ENCODE measurements around the gene ZNF438.
"Not testable (repeated sequence)": the region's sequence is repeated elsewhere in the genome, so short reads cannot be mapped to it uniquely, and the experiment has no call there.

The ZNF438 gene

GRCh38 chr10:30939643-30940251 is 91.9 kb downstream of the ZNF438 start:
- DNase-seq (ENCODE audit: low spot score) = no peak

GRCh38 chr10:30935078-30935477 is 96.6 kb downstream of the ZNF438 start:
- DNase-seq (ENCODE audit: low spot score) = no peak

DNA sequence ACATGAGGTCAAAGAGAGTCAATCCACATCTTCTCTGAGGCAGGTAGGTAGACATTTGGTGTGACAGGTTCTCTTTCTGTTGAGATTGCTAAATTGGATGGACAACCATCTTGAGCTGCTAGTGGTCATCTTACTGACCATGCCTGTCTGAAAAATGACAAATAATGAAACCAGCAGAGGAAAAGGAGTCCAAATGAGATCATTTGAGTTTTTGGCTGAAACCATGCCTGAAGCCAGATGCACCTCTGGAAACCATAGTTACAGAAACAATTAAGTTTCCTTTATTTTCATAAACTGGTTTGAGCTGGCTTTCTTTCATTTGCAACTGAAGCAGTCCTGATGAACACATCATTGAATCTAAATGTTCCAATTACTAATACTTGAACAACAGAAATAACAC is 100.6 kb downstream of the ZNF438 start:
- no peak for DNase-seq (ENCODE audit: low spot score)

GRCh38 chr10:30929901-30930520 is 101.7 kb downstream of the ZNF438 start:
- no peak for DNase-seq (ENCODE audit: low spot score)

DNA sequence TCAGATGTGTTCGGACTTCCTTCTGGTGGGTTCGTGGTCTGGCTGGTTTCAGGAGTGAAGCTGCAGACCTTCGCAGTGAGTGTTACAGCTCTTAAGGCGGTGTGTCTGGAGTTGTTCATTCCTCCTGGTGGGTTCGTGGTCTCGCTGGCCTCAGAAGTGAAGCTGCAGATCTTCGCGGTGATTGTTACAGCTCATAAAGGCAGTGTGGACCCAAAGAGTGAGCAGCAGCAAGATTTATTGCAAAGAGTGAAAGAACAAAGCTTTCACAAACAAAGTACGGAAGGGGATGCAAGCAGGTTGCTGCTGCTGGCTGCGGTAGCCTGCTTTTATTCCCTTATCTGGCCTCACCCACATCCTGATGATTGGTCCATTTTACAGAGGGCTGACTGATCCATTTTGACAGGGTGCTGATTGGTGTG is 102.3 kb downstream of the ZNF438 start:
- DNase-seq (ENCODE audit: low spot score) = not testable (repeated sequence)

DNA sequence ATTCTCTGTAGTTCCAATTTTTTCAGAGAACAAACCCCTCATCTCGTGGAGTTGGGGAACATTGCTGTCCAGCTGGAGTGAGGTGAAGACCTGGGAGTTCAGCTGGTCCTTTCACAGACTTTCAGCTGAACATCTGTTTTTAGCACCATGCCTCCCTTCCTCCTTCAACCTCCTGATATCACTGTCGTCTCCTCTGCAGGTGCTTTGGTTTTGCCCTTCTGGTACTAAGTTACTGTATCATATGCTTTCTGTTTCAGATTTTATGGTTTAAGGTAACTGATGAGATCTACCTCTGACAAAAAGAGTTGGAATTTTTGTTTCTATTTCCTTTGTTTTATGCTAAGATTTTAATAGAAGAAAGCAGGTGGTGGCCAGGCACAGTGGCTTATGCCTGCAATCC is 102.9 kb downstream of the ZNF438 start:
- DNase-seq (ENCODE audit: low spot score) = no peak

- no peak for DNase-seq (ENCODE audit: low spot score)
Measured at GRCh38 chr10:30918651-30919050, 113.0 kb downstream of the ZNF438 start.

- DNase-seq (ENCODE audit: low spot score) = no peak
Measured at GRCh38 chr10:30917789-30918188, 113.9 kb downstream of the ZNF438 start.

DNA sequence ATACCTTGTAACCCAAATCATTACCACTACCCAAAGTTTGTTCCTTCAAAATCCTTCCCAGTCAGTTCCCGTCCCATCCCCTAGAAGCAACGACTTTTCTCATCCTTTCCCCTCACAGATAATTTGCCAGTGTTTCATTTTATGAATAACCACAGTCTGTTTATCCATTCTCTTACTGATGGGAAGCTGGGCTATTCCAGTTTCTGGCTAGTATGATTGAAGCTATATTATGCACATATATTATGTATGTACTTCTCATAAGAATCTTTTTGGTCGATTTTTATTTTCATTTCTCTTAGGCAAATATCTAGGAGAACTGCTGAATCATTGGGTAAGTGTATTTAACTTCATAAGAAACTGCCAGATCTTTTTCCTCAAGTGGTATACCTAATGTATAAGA is 114.6 kb downstream of the ZNF438 start:
- no peak for DNase-seq (ENCODE audit: low spot score)

GRCh38 chr10:30915146-30915545 is 116.5 kb downstream of the ZNF438 start:
- DNase-seq (ENCODE audit: low spot score) = no peak

DNA sequence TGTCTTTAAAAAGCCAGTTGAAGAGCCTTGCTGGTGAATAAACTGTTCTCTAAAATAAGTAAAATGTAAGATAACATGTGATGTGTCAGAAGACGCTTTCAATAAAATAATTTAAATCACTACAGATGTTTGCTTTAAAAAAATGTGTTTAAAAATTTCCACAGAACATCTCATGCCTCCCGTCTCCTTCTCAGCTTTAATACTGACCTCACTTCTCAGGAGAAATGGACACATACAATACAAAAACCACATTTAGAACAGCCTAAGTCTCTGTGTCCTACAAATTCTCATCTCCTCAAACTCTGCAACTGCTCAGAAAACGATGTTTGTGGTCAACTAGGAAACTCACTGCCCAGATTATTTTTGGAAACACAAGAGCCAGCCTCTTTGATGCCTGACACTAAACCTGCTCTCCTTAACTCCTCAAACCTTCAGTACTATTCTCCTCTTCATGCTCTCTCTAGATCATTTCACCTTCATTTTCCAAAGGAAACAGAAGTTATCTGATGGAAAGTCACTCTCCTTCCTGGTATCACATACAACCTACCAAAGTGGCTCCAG is 120.3 kb downstream of the ZNF438 start:
- no peak for DNase-seq (ENCODE audit: low spot score)

DNA sequence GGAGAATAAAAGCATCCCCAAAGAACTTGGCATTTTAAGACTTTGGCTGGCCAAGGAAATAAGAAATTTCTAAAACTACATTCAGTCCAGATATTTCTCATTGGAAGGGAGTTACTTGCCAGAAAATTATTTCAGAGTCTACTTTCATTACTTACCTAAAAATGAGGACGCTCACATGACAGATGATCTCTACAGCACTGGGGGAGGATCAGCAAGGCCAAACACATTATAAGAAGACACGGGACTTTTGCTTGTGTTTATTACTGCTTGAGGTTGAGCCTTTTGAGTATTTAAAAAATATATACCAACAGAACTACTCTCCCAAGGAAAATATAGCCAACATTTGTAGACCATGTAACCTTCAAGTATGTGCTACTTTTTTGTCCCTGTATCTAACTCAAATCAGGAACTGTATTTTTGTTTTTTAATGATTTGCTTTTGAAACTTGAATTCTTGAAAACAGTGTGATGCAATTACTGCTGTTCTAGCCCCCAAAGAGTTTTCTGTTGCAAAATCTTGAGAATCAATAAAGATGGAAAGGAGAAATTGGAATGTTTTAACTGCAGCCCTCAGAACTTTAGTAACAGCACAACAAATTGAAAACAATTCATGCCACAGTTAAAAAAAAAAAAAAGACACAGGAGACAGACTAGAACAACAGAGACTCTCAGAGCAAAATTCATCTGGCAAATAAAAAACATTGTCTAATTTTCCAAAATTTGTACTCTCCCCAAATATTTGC is 128.1 kb downstream of the ZNF438 start:
- no peak for DNase-seq (ENCODE audit: low spot score)

GRCh38 chr10:30902621-30903396 is 128.9 kb downstream of the ZNF438 start:
- DNase-seq (ENCODE audit: low spot score) = peak; percentile 1

DNA sequence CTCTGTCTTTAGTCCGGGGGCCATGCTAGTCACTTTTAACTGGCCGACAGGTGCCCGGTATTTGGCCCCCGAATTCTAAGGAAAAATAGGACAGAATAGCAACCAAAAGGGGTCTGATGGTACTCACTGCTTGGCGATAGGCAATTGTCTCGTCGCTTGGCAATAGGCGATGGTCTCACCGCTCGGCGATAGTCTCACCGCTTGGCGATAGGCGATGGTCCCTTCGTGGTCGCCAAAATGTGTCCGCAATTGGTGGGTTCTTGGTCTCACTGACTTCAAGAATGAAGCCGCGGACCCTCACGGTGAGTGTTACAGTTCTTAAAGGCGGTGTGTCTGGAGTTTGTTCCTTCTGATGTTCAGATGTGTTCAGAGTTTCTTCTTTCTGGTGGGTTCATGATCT is 130.2 kb downstream of the ZNF438 start:
- DNase-seq (ENCODE audit: low spot score) = not testable (repeated sequence)

DNA sequence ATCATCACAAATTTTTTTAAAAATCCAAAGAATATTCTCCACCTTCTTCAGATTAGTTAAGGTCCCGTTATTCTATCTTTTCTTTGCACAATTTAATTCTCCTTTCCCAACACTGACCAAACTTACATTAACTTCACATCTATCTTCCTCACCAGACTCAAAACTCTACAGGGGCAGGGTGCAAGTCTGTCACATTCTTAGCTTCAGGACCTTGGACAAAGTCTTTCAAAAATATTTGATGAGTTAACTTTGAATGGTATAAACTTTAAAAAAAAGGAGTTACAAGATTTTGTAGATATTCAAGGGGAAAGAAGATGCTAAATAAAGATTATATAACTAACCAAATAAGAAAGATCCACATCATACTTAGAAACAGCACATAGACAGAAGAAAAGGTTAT is 132.7 kb downstream of the ZNF438 start:
- DNase-seq (ENCODE audit: low spot score) = no peak

GRCh38 chr10:30897547-30897946 is 134.1 kb downstream of the ZNF438 start:
- no peak for DNase-seq (ENCODE audit: low spot score)

DNA sequence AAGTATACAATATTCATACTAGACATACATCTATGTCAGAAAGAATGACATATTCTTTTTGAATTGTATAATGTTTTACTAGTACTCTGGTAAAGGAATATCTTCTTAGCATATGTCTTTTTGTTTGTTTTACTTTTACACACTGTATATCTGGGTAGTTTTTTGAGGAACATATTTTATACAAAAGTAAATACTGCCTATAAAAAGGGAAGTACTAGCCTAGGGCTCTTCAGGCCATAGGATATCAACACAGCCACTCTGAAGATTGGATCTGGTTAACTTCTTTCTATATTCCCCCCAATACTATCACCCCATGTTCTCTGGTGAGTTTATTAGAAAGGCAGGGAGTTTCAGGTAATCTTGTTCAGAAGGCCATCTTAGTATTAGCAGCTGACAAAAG is 134.6 kb downstream of the ZNF438 start:
- DNase-seq (ENCODE audit: low spot score) = no peak

DNA sequence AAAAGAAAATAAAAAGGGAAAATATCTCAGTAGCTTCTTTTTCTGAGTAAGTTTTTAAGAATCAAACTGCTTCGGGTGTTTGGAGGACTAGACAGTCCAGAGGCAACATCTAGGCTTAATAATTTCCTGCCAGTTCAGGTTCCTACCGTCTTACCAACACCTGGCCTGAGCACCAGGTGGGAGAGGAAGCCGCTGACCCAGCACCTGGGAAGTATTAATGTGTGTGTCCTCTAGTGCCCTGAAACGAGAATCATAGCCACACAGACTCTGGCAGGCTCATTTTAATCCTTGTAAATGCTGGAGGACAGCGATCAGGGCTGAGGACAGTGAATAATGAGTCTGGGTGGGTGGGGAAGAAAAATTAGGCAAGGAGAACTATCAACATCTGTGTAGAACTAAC is 137.4 kb downstream of the ZNF438 start:
- no peak for DNase-seq (ENCODE audit: low spot score)

DNA sequence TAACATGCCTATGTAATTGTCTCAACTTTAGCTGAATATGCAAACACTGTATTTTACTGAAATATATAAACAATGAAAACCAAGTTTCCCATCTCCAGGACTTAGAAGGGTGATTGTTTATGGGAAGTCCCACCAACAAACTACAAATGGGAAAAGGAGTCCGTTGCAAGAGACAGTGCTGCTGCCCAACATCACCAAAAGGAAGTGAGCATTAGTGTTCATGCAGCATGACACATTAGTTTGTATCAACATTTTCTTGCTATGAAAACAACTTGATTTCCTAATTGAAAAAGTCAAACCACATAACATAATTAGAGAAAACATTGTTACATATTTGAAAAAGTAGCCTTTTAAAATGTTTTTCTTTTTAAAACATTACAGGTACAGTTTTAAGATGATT is 138.5 kb downstream of the ZNF438 start:
- DNase-seq (ENCODE audit: low spot score) = no peak

DNA sequence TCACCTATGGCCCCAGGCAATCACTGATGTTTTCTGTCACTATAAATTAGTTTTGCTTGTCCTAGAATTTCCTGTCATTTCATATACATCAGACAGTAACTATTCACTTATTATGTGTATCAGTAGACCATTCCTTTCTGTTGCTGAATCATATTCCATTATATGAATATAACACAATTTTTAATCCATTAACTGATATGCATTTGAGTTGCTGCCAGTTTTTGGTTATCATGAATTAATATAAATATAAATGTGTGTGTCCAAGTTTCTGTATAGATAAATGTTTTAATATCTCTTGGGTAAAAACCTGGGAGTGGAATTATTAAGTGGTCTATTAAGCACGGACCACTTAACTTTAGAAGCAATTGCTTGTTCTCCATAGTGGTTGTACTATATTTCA is 143.8 kb downstream of the ZNF438 start:
- DNase-seq (ENCODE audit: low spot score) = no peak

- no peak for DNase-seq (ENCODE audit: low spot score)
Measured at GRCh38 chr10:30885423-30885822, 146.2 kb downstream of the ZNF438 start.

- no peak for DNase-seq (ENCODE audit: low spot score)
Measured at GRCh38 chr10:30883751-30884150, 147.9 kb downstream of the ZNF438 start.

Data from putamen (tissue), 1 donor.